ENCODE data around the gene GALNT1.

DNA sequence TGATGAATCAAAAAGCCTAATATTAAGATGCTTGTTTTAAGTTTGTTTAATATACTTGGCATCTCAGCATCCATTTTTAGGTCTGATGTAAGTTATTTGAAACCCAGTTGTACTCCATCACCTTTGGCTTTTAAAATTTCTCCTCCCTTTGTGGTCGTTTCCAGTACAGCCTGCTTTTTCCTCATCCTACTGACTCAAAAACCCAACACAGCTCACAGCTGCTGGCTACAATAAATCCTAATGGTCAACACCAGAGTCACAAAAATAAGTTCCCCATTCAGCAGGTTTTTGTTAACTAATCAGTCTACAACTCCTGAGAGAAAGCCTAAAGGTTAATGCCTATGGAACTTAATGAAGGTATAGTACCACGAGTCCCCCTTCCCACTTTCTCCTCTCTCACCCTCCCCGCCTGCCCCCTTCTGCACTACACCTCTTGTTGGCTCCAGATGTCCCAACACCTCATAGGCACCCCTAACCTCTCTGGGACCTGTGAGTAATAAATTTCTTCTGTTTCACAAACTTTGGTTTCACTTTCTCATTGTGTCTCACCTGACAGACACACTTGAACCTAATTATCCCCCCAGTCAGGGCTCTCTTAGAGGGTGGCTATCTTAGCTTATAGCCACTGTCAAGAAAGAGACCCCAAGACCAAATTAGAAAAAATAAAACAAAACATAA lies 148.6 kb downstream of the GALNT1 start:
- no peak for TF ChIP-seq EZH2 (IDR thresholded peaks at IDR 0.05; ENCODE audit: borderline replicate concordance, low read length)
- TF ChIP-seq CTCF (conservative IDR thresholded peaks at IDR 0.05 in 1 of 2, IDR thresholded peaks at IDR 0.05 in 1 of 2; ENCODE audit: extremely low read depth in 1 of 2, insufficient read depth in 1 of 2, low read depth in 1 of 2, low read length in 2 of 2): no peak
